OCI-LY1 (cell line): ENCODE results near the gene PCSK2.

ENCODE experiments used
- H2AFZ ChIP-seq: fragments of 200-600 bp; sonication (generic), shearing (Covaris generic); 2 replicates; pipeline ENCODE4 v1.6.0; 2014; ENCODE audit warnings: antibody characterized with exemption, mild to moderate bottlenecking, low read length
- H3F3A ChIP-seq: fragments of 200-600 bp; sonication (generic), shearing (Covaris generic); 2 replicates; pipeline ENCODE4 v1.6.0; 2014; ENCODE audit warnings: mild to moderate bottlenecking, antibody characterized with exemption, low read length, moderate library complexity; ENCODE audit not compliant: insufficient read depth
- H3K27ac ChIP-seq: fragments of 200-600 bp; sonication (generic); 2 replicates; pipeline ENCODE4 v1.5.1; 2014; ENCODE audit warnings: low read length, mixed run types, mild to moderate bottlenecking, low read depth; ENCODE audit not compliant: poor library complexity, severe bottlenecking
- H3K27me3 ChIP-seq: fragments of 200-600 bp; sonication (generic); 2 replicates; pipeline ENCODE4 v1.6.0; 2014; ENCODE audit warnings: antibody characterized with exemption, mild to moderate bottlenecking, low read length, moderate library complexity; ENCODE audit not compliant: insufficient read depth
- H3K36me3 ChIP-seq: fragments of 200-600 bp; sonication (generic); 2 replicates; pipeline ENCODE4 v1.6.1; 2014; ENCODE audit warnings: mild to moderate bottlenecking, antibody characterized with exemption, low read length, moderate library complexity, mixed read lengths; ENCODE audit not compliant: insufficient read depth
- H3K4me1 ChIP-seq: fragments of 200-600 bp; sonication (generic); 2 replicates; pipeline ENCODE4 v1.5.1; 2014; ENCODE audit warnings: mild to moderate bottlenecking, low read length, moderate library complexity; ENCODE audit not compliant: insufficient read depth, severe bottlenecking
- H3K4me2 ChIP-seq: fragments of 200-600 bp; sonication (generic), shearing (Covaris generic); 2 replicates; pipeline ENCODE4 v1.6.1; 2014; ENCODE audit warnings: low read length
- H3K4me3 ChIP-seq: fragments of 200-600 bp; sonication (generic); 2 replicates; pipeline ENCODE4 v1.5.1; 2014; ENCODE audit warnings: low read length, low read depth, mild to moderate bottlenecking, mixed read lengths; ENCODE audit not compliant: poor library complexity, severe bottlenecking
- H3K79me2 ChIP-seq: fragments of 200-600 bp; shearing (Covaris generic); 2 replicates; pipeline ENCODE4 v1.6.1; 2016; ENCODE audit warnings: mixed run types, low read length, mixed read lengths; ENCODE audit not compliant: insufficient read depth
- H3K9ac ChIP-seq: fragments of 200-600 bp; sonication (generic), shearing (Covaris generic); 2 replicates; pipeline ENCODE4 v1.6.1; 2014; ENCODE audit warnings: mild to moderate bottlenecking, low read length, mixed read lengths
- H3K9me2 ChIP-seq: fragments of 200-600 bp; sonication (generic), shearing (Covaris generic); 2 replicates; pipeline ENCODE4 v1.6.1; 2014; ENCODE audit warnings: low read depth, mild to moderate bottlenecking, low read length, mixed read lengths
- H3K9me3 ChIP-seq: fragments of 200-600 bp; shearing (Covaris generic); 2 replicates; pipeline ENCODE4 v1.6.1; 2014; ENCODE audit warnings: low read length, mixed read lengths
- H4K20me1 ChIP-seq: fragments of 200-600 bp; sonication (generic), shearing (Covaris generic); 2 replicates; pipeline ENCODE4 v1.6.0; 2016; ENCODE audit warnings: mild to moderate bottlenecking, low read length; ENCODE audit not compliant: insufficient read depth
- EZH2 ChIP-seq: fragments of 200-600 bp; sonication (generic), shearing (Covaris generic); IDR thresholded peaks from 2 replicates; pipeline ENCODE4 v1.8.0; 2017; ENCODE audit warnings: borderline replicate concordance, mixed run types, mild to moderate bottlenecking, antibody characterized with exemption, low read length, moderate library complexity, mixed read lengths
- TF ChIP-seq, protein P1 (sequence below): fragments of 200-600 bp; sonication (generic), shearing (Covaris generic); IDR thresholded peaks from 2 replicates; pipeline ENCODE4 v1.5.1; 2017; ENCODE audit warnings: mild to moderate bottlenecking, antibody characterized with exemption, low read length, moderate library complexity, mixed read lengths

Gene PCSK2

DNA sequence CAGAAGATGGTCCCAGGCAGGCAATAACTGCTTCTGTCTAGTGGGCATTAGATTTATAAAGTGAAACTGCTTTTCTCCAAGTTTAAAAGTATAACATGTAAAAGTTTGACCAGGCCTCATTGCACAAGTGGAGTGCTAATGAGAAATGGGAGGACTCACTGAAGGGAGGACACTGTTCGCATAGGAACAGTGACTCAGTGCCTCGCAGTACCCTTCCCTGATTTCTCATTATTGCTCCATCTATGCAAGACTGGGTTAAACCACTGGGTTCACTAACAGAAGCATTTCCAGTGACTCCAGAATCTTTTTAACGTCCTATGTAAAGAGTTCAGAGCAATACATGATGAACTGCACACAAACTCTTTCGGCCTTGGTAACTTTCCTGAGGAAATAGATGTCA is 79.6 kb downstream of the PCSK2 start:
- H4K20me1 ChIP-seq: no peaks in the 10 kb centered on the region
- no peaks in the 10 kb centered on the region for H3K9me2 ChIP-seq
- H3K27ac ChIP-seq: no peak overlapping the region
- H2AFZ ChIP-seq: no peak overlapping the region
- H3K36me3 ChIP-seq: no peaks in the 10 kb centered on the region
- no peaks in the 10 kb centered on the region for H3F3A ChIP-seq
- H3K27me3 ChIP-seq: no peaks in the 10 kb centered on the region
- H3K9me3 ChIP-seq: no peaks in the 10 kb centered on the region
- no peak overlapping the region for H3K4me2 ChIP-seq
- TF ChIP-seq, protein P1, sequence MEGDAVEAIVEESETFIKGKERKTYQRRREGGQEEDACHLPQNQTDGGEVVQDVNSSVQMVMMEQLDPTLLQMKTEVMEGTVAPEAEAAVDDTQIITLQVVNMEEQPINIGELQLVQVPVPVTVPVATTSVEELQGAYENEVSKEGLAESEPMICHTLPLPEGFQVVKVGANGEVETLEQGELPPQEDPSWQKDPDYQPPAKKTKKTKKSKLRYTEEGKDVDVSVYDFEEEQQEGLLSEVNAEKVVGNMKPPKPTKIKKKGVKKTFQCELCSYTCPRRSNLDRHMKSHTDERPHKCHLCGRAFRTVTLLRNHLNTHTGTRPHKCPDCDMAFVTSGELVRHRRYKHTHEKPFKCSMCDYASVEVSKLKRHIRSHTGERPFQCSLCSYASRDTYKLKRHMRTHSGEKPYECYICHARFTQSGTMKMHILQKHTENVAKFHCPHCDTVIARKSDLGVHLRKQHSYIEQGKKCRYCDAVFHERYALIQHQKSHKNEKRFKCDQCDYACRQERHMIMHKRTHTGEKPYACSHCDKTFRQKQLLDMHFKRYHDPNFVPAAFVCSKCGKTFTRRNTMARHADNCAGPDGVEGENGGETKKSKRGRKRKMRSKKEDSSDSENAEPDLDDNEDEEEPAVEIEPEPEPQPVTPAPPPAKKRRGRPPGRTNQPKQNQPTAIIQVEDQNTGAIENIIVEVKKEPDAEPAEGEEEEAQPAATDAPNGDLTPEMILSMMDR: no peak
- no peak for TF ChIP-seq EZH2
- H3K4me1 ChIP-seq: no peaks in the 10 kb centered on the region
- no peak overlapping the region for H3K9ac ChIP-seq
- no peaks in the 10 kb centered on the region for H3K79me2 ChIP-seq
- H3K4me3 ChIP-seq: no peak overlapping the region

DNA sequence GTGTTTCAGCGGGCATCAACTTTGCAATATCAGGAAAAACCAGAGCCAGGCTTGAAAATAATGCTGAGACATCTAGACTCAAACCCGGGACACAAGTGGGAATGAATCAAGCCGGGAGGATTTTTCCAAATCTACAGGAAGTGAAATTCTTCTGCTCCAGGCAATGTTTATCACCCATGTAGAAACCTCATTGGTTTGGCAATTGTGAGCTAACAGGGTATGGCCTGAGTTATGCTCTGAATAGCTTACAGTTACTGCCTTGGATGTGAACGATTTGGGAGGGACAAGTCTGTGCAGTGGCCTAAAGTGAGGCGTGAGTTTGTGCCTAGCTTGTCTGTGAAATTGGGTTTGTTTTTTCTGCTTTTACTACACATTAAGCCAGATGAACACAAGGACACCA is 87.4 kb downstream of the PCSK2 start:
- Histone ChIP-seq H3K9ac (no peak overlapping the region), H3K9me2 (no peaks in the 10 kb centered on the region), H3K4me3 (no peak overlapping the region), H3K36me3 (no peaks in the 10 kb centered on the region), H2AFZ (no peak overlapping the region), H3K79me2 (no peaks in the 10 kb centered on the region), H3K27ac (no peak overlapping the region), H3K4me1 (no peaks in the 10 kb centered on the region), H3K4me2 (no peak overlapping the region), H4K20me1 (no peaks in the 10 kb centered on the region), H3K9me3 (no peaks in the 10 kb centered on the region), H3F3A (no peaks in the 10 kb centered on the region), H3K27me3 (no peaks in the 10 kb centered on the region)
- TF ChIP-seq, protein P1: no peak
- TF ChIP-seq EZH2: no peak

DNA sequence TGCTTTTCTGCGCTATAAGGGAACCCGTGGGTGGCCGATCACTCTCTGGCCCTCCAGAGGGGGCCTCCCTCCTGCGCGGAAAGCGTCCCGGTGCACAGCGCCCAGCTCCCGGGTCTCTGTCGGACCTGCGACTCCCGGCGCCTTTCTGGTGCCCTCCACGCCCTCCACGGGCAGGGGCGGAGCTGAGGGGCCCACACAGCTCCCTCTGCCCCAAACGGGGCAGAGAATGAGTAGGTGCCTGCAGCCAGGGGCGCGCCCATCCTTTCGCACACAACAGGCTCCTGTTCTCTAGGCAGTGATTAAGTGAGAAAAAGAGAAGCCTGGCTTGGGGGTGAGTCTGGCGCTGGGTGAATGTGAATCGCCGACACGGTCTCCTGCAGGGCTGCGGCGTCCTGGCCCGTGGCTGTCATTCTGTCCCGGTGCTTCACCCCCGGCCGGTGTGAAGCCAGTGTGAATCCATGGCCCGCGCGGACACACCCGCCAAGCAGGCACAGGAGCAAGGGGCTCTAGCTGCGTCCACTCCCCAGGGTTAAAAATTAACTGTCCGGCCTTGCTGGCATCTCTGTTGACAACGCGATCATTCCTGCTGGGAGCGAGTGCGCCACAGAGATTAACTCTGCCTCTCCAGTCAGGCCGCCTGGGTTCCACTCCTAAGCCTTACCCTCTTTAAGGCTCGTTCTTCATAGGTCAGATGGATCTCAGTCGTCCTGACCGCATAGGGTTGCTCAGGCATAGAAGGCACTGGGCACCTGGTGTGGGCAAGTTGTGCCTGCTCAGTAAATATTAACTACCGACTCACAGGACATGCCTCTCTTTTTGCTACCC is 88.8 kb downstream of the PCSK2 start:
- Histone ChIP-seq H3K36me3 (no peaks in the 10 kb centered on the region), H3K4me1 (no peaks in the 10 kb centered on the region), H3K9ac (no peak overlapping the region), H4K20me1 (no peaks in the 10 kb centered on the region), H3K4me2 (no peak overlapping the region), H3K79me2 (no peaks in the 10 kb centered on the region), H3K27ac (no peak overlapping the region), H3K27me3 (0 out of 2 replicates have a peak, but pooled peaks cover 2% of the 10 kb centered on the region), H3K9me3 (no peaks in the 10 kb centered on the region), H3K9me2 (no peaks in the 10 kb centered on the region), H3K4me3 (no peak overlapping the region), H2AFZ (no peak overlapping the region), H3F3A (no peaks in the 10 kb centered on the region)
- TF ChIP-seq, protein P1: no peak
- TF ChIP-seq EZH2: no peak
